OCI-LY3 (cell line): ENCODE measurements around the gene GPR107.

ENCODE experiments used
- CTCF ChIP-seq: fragments of 200-600, 300-600 bp; sonication (generic); IDR thresholded peaks from 2 replicates; pipeline ENCODE4 v1.5.1; 2014; ENCODE audit warnings: antibody characterized with exemption, low read length, low read depth
- EZH2phosphoT487 ChIP-seq: fragments of 200-600 bp; shearing (Covaris generic); IDR thresholded peaks from 2 replicates; pipeline ENCODE4 v1.6.1; 2018; ENCODE audit warnings: antibody characterized with exemption, mixed run types, low read depth

- TF ChIP-seq CTCF (no peak), EZH2phosphoT487 (no peak)
Measured at GRCh38 chr9:130188860-130189481, 135.3 kb downstream of the GPR107 start.
